HG02884 (cell line): ENCODE results near the gene KRTAP29-1.
"Not testable (repeated sequence)": the region's sequence is repeated elsewhere in the genome, so short reads cannot be mapped to it uniquely, and the experiment has no call there.

ENCODE experiments used
- ATAC-seq: cut with Tn5 transposase; IDR thresholded peaks from one replicate; pipeline ENCODE4 v1.9.1; 2021; ENCODE audit warnings: mild to moderate bottlenecking, moderate library complexity; ENCODE audit not compliant: unreplicated experiment

KRTAP29-1 gene

GRCh38 chr17:41301916-41302901, at the start of gene KRTAP29-1:
KRTAP29-1 (minus strand) TSS chr17:41302851; CDS start chr17:41302851, 0 bp downstream.
- ATAC-seq = no peak

GRCh38 chr17:41351177-41351576, 48.5 kb upstream of the KRTAP29-1 start:
- no peak for ATAC-seq

- not testable (repeated sequence) for ATAC-seq
These were observed 47.8 kb upstream of the KRTAP29-1 start, which contains the start of gene KRT33A for GRCh38 chr17:41350381-41350878. KRT33A (minus strand) TSS chr17:41350828; CDS start chr17:41350767, 61 bp downstream.

- ATAC-seq = no peak
These were observed 45.5 kb upstream of the KRTAP29-1 start for GRCh38 chr17:41347869-41348760.

- not testable (repeated sequence) for ATAC-seq
These were observed 43.8 kb upstream of the KRTAP29-1 start for GRCh38 chr17:41346421-41346820.

GRCh38 chr17:41345992-41346391, 43.3 kb upstream of the KRTAP29-1 start:
- no peak for ATAC-seq

GRCh38 chr17:41343029-41343428, 40.4 kb upstream of the KRTAP29-1 start:
- no peak for ATAC-seq

GRCh38 chr17:41340934-41341861, 38.5 kb upstream of the KRTAP29-1 start:
- ATAC-seq = no peak

GRCh38 chr17:41340494-41340893, 37.8 kb upstream of the KRTAP29-1 start:
- no peak for ATAC-seq

GRCh38 chr17:41339571-41340172, 37.0 kb upstream of the KRTAP29-1 start:
- ATAC-seq = no peak

- ATAC-seq = no peak
These were observed 36.4 kb upstream of the KRTAP29-1 start for GRCh38 chr17:41338961-41339485.

GRCh38 chr17:41335747-41336146, 33.1 kb upstream of the KRTAP29-1 start:
- ATAC-seq = no peak

- no peak for ATAC-seq
These were observed 32.0 kb upstream of the KRTAP29-1 start for GRCh38 chr17:41334385-41335305.

- ATAC-seq = no peak
These were observed 31.2 kb upstream of the KRTAP29-1 start for GRCh38 chr17:41333836-41334235.

GRCh38 chr17:41333098-41333497, 30.4 kb upstream of the KRTAP29-1 start:
- no peak for ATAC-seq

- ATAC-seq = no peak
These were observed 29.6 kb upstream of the KRTAP29-1 start for GRCh38 chr17:41332239-41332638.

- no peak for ATAC-seq
These were observed 29.0 kb upstream of the KRTAP29-1 start for GRCh38 chr17:41331606-41332005.

- ATAC-seq = no peak
These were observed 26.8 kb upstream of the KRTAP29-1 start for GRCh38 chr17:41329279-41329948.
